HG03039 (cell line): ENCODE results near the gene GEMIN8.

Source experiments
- ATAC-seq: cut with Tn5 transposase; IDR thresholded peaks from one replicate; pipeline ENCODE4 v1.9.1; 2021; ENCODE audit warnings: mild to moderate bottlenecking, moderate library complexity; ENCODE audit not compliant: unreplicated experiment

The GEMIN8 gene

GRCh38 chrX:14015941-14016340, 13.8 kb downstream of the GEMIN8 start:
- ATAC-seq = no peak

GRCh38 chrX:14015294-14015693, 14.4 kb downstream of the GEMIN8 start:
- no peak for ATAC-seq

GRCh38 chrX:14014526-14014925, 15.2 kb downstream of the GEMIN8 start:
- no peak for ATAC-seq

DNA sequence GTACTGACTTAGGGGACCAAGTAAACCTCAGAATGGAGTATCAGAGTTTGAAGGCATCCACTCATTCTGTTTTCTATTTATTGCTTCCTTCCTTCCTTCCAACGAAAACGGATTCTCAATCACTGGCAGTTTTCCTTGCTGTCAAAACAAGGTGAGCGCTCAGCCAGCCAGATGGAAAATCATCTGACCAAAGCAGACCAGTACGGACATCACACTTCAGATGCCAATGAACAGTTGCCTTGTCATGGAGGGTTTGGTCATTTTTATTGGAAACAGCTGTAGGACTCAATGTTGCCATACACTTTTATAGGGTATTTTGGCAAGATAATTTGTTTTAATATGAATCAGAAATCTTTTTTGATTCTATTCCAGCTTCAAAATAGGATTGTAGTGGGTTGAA, 16.6 kb downstream of the GEMIN8 start:
- no peak for ATAC-seq

DNA sequence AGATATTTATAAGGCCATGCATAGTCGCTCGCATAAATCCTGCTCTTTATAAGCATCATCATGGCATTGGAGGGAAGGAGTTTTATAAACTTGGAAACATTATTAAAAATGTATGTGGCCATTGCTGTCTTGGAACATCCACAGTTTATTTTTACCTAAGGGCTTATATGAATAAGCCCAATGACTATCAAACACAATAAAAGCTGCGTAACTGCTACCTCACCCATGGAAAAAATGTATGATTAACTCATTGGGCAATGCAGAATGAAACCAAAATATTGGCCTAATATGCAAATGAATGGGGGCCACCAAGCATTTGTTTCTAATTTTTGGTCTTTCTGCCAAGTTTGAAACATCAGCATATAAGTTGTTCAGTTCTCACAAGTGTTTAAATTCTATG, 19.1 kb downstream of the GEMIN8 start:
- ATAC-seq = no peak

DNA sequence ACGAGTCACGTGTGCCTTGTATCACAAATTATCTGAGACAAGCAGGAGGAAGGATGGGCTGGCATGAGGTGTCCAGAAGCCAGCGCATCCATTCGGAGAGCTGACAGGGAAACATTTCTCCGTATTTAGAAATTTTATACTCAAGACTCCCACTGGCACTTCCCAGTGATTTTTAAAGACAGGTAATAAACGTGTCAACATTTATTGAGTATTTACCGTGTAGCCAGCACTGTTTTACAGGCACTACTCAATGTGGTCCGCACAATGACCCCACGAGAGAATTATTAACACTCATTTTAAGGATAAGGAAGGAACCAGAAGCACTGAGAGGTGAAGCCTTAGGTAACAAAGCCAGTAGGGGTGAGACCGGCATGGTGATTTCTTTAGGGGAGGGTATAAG, 23.2 kb downstream of the GEMIN8 start:
- ATAC-seq = no peak

DNA sequence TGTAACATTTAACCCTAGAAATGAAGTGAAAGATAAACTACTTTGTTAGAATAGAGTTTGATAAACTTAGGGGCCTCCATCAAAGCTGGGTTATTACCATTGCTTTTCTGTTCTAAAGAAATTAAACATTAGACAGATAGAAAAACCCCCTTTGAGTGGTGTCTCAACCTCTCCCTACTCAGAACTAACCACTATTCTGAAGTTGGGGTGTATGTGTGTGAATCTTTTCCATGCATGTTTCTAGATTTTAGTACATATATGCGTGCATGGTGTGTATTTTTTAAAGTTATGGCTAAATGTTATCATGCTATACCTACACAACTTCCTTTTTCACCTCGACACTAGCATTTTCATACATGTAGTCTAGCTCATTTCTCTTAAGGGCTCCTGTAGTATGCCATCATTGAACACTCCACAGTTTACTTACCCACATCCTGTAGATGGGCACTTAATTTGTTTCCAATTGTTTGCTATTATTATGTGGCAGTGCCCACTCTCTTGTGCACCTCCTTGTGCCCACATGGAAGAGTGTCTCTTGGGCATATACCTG, 25.7 kb downstream of the GEMIN8 start:
- ATAC-seq = no peak

DNA sequence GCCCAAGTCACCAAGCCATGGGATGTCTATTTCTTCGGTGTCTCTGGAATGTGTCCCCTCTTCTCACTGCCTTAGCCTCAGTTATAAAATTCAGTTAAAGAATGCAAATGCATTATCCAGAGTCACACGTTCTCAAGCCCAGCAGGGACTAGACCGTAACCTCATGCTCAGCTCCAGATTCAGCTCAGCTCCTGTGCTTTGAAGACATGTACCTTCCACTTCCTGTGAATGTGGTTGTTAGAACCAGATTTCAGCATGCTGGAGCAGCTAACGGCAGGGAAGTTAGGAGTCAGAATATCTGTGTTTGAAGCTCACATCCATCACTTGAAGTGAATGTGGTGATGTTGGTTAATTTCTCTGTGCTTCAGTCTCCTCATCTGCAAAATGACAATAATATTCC, 26.7 kb downstream of the GEMIN8 start:
- no peak for ATAC-seq

GRCh38 chrX:13996650-13997049, 33.0 kb downstream of the GEMIN8 start:
- ATAC-seq = no peak

DNA sequence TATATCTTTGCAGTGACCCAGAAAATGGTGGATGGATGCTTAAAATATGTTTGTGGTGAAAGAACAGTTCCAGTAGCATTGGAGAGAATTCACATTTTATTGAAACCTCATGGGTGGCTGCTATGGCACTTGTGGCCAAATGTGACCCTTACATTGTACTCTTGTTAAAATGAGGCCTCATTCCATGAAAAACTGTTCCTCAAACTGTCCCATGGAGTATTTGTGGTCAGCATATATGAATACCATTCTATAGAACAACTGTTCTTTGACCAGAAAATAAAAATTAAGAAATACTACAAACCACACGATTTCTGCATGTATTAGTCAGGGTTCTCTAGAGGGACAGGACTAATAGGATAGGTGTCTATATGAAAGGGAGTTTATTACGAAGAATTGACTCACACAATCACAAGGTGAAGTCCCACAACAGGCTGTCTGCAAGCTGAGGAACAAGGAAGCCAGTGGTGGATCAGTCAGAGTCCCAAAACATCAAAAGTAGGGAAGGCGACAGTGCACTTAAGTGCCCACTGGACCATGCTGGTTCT, 35.1 kb downstream of the GEMIN8 start:
- ATAC-seq = no peak

- no peak for ATAC-seq
These were observed 35.6 kb downstream of the GEMIN8 start for GRCh38 chrX:13994104-13994503.

DNA sequence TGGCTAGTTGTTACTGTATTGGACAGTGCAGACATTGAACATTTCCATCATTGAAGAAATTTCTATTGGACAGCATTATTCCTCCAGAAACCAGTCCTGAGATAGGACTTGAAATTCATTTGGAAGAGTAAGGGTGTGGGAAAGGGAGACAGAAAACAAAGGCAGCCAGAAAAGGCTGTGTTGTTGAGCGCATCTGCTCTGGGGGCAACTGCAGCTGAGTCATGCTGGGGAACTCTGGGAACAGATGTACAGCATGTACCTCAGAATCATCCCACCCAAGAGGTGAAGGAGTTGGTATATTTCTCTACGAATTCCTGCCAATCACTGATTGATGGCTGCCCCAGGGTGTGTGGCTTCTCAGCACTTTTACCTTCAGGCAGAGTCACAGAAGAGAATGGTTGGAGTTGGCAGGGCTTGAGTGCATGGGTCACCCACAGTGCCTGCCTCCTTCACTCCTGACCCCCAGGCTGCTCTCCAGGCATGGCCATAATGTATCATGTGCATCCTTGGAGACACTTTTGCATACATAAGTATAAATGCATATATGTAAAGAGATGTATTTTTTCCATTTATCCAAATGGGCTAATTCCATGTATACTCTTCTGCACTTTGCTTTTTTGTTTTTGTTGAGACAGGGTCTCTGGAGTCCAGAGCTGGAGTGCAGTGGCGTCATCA, 39.4 kb downstream of the GEMIN8 start:
- no peak for ATAC-seq

DNA sequence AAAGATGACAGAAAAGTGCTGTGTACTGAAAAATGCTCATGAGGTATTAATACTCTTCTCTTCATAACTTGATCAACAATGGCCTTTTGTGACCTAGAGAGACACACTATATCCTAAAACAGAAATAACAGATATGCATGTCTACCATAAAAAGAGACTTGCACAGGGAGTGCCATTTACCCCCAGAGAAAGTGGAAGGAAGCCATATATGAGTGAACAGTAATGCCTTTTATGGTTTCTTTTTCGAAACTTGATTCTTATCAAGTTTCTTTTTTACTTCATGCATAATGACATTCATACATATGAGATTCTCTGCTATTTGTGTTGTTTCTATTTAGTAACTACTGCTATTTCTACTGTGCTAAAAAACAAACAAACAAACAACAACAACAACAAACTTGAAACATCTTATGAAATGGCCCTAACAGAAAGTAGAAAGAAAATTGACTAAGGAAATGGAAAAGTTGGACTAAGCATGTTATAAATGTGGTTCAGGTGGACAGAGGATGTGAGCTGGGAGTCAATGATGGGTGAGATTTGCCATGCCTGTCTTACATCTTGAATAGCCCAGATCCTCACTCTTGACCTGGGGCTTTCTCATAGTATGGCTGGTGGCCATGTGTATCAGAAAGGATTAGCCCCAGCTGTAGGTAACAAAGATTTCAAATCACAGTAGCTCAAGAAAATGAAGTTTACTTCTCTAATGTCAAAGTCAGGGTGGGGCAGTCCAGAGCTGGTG, 43.8 kb downstream of the GEMIN8 start:
- ATAC-seq = no peak

DNA sequence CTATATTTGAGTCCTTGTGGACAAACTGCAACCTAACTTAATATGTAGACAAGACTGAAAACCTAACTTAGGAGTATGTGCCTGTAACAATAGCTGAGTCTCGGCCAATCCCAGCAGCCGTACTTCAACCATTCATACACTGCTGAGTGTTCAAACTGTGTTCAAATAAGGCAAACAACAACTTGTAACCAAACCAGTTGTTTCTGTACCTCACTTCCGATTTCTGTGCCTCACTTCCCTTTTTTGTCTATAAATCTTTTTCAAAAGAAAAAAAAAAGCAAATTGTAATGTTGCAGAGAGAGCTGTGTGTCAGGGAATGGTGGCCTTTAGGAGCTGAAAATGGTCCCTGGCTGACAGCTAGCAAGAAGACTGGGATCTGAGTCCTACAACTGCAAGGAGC, 46.0 kb downstream of the GEMIN8 start:
- ATAC-seq = no peak

GRCh38 chrX:13968198-13968597, 61.5 kb downstream of the GEMIN8 start:
- ATAC-seq = no peak

DNA sequence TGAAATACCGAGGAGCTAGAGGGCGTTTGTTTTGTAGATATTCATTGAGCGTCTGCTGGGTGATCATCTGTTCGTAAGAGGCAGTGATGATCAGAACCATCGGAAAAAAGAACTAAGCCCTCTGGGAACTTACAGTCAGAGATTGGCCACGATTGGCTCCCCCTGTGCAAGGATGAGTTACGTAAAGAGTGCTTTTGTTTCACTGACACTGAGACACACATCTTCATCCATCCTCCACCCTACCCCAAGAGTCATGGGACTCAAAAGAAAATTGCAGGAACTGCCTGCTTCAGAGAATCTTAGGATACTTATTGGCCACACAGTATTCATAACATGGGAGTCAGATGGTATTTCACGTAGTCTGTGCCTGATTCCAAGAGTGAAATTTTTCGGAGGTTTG, 62.1 kb downstream of the GEMIN8 start:
- ATAC-seq = no peak

DNA sequence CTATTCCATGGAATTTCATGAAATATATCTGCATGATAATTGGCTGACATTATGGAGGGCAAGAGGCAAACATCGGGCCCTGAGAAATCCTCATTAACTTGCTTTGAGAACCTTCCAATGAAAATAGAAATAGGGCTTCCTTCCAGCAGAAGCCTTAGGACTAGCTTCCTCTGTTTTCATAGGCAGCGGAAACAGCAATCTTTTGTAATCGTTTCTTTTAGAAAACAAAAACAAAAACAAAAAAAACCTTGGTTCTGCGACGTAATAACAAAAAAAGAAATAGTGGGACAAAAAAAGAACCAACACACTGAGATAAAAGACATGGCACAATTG, 62.9 kb downstream of the GEMIN8 start:
- ATAC-seq = no peak

DNA sequence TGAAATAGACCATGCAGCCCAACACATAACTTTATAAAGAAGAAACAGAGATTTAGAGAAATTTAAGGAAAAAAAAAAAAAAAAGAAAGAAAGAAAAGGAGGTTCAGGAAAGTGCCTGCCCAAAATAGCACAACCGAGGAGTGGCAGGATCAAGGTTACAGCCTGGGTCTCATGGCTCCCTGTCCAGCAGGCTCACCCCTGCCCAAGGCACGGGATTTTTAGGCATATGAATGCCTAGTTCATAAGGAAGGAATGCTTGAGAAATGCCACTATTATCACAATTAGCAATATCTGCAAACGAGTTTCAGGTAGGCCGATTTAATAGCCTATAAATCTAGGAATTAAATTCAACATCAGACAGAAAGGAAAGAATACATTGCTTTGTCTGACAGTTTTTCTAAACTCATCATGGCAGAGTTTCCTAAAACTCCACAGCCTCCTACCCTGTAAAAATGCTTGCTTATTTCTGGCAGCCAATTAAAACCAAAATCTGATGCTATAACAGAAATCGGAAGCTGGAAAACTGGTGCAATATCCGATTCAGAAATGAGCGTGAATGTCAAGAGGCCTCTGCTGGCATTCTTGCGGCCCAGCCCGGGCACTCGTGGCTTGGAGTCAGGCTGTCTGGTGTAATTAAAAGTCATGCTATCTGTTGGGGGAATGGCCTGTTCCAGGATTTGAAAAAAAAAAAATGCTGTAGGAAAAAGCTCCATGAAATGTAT, 63.5 kb downstream of the GEMIN8 start:
- ATAC-seq = no peak

GRCh38 chrX:13965531-13965930, 64.2 kb downstream of the GEMIN8 start:
- no peak for ATAC-seq

GRCh38 chrX:13956998-13957397, 72.7 kb downstream of the GEMIN8 start:
- no peak for ATAC-seq
